Mesothelial cell of epicardium (in vitro differentiated cells): ENCODE data around the gene TYRP1. TPM values are rescaled to one million over a fixed set of nuclear protein-coding genes. Genes with fewer than 3 reads are reported as not detected.
A peak's percentile ranks its signal among the peaks of the same experiment; 100 is the strongest.

Experiments used
- DNase-seq, 2 experiments: peaks; one replicate each; pipeline ENCODE4 v3.0.0; 2021; ENCODE audit warnings: low spot score in 2 of 2; ENCODE audit not compliant: unreplicated experiment in 2 of 2
- H3K27ac Mint-ChIP-seq: 2 replicates; pipeline ENCODE4 v1.8.0; 2021; ENCODE audit warnings: mixed read lengths
- H3K27me3 Mint-ChIP-seq: 2 replicates; pipeline ENCODE4 v1.8.0; 2021; ENCODE audit warnings: low read depth, mixed read lengths
- H3K36me3 Mint-ChIP-seq: 2 replicates; pipeline ENCODE4 v1.8.0; 2021; ENCODE audit warnings: mixed read lengths
- H3K4me1 Mint-ChIP-seq: 2 replicates; pipeline ENCODE4 v1.8.0; 2021; ENCODE audit warnings: mixed read lengths
- H3K4me3 Mint-ChIP-seq: 2 replicates; pipeline ENCODE4 v1.8.0; 2021; ENCODE audit warnings: mild to moderate bottlenecking, moderate library complexity, mixed read lengths
- H3K9me3 Mint-ChIP-seq: 2 replicates; pipeline ENCODE4 v1.8.0; 2021; ENCODE audit warnings: mixed read lengths
- CTCF ChIP-seq: fragments of 200-600 bp; sonication (generic); IDR thresholded peaks from one replicate; pipeline ENCODE4 v1.5.0; 2021; ENCODE audit warnings: antibody characterized with exemption; ENCODE audit not compliant: unreplicated experiment
- total RNA-seq: library from RNA; stranded (reverse); gene quantifications from 3 replicates; pipeline ENCODE4 v1.2.1, GENCODE V29; 2021

The TYRP1 gene
- total RNA-seq, 1 donor from 2014 or later = 0.42 TPM

- no peak overlapping the region for H3K27ac Mint-ChIP-seq
- H3K36me3 Mint-ChIP-seq = no peaks in the 10 kb centered on the region
- DNase-seq = no peak
- peaks cover 3% of the 10 kb centered on the region for H3K9me3 Mint-ChIP-seq
- no peaks in the 10 kb centered on the region for H3K27me3 Mint-ChIP-seq
- H3K4me1 Mint-ChIP-seq = peaks cover 44% of the 10 kb centered on the region
- no peak for TF ChIP-seq CTCF
- H3K4me3 Mint-ChIP-seq = no peak overlapping the region
These were observed 23.8 kb downstream of the TYRP1 start for GRCh38 chr9:12716823-12717600.

DNA sequence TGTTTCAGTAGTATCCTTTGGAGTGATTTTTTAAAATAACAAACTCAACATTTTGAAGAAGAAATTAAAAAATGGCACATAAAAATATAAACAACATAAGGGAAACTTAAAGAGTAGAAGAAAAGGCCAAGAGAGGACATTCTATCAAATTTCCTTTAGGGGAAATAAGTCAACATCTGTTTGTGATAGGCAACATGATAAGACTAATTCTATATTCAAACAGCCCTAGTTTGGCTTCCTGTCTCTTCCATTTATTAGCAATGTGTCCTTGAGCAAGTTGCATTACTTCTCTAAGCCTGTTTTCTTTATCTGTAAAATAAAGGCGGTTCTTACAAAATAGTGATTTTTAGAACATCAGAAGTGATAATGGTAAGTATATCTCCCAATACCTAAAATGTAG, 24.7 kb downstream of the TYRP1 start:
- DNase-seq = no peak
- no peaks in the 10 kb centered on the region for H3K27me3 Mint-ChIP-seq
- H3K4me1 Mint-ChIP-seq = peaks cover 51% of the 10 kb centered on the region
- no peak for TF ChIP-seq CTCF
- H3K9me3 Mint-ChIP-seq = no peaks in the 10 kb centered on the region
- peak overlapping the region; percentile 48 for H3K27ac Mint-ChIP-seq
- no peak overlapping the region for H3K4me3 Mint-ChIP-seq
- no peaks in the 10 kb centered on the region for H3K36me3 Mint-ChIP-seq

- no peak overlapping the region for H3K4me3 Mint-ChIP-seq
These were observed 25.4 kb downstream of the TYRP1 start for GRCh38 chr9:12718482-12719026.

DNA sequence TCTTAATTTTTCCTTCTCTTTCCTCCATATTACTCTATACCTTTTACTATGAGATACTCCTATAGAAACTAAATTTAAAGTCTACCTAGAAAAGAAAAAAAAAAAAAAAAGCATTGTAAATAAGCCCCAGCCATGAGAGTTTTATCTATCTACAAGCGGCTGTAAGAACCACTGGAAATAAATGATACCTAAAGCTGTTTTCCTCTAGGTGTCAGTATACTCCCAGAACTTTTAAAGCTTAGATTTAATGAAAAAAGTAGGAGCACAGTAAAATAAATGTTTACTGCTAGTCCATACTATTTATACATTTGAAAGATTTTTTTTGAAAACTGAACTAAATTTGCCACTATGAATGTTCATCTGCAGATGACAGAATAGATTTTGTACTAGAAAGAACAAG, 26.2 kb downstream of the TYRP1 start:
- no peaks in the 10 kb centered on the region for H3K27me3 Mint-ChIP-seq
- no peaks in the 10 kb centered on the region for H3K9me3 Mint-ChIP-seq
- H3K36me3 Mint-ChIP-seq = no peaks in the 10 kb centered on the region
- peak overlapping the region; percentile 47 for H3K27ac Mint-ChIP-seq
- DNase-seq = no peak
- H3K4me1 Mint-ChIP-seq = peaks cover 62% of the 10 kb centered on the region
- no peak overlapping the region for H3K4me3 Mint-ChIP-seq
- TF ChIP-seq CTCF = peak; percentile 49

More at GRCh38 chr9:12718482-12719026, 25.4 kb downstream of the TYRP1 start:
- Mint-ChIP-seq H3K27ac (peak overlapping the region; percentile 60), H3K9me3 (no peaks in the 10 kb centered on the region), H3K4me1 (peaks cover 57% of the 10 kb centered on the region), H3K36me3 (no peaks in the 10 kb centered on the region), H3K27me3 (no peaks in the 10 kb centered on the region)
- peak in 1 of 2 experiments; percentile 40 for DNase-seq
- TF ChIP-seq CTCF = no peak

- H3K36me3 Mint-ChIP-seq = no peaks in the 10 kb centered on the region
- no peak overlapping the region for H3K4me3 Mint-ChIP-seq
- H3K27ac Mint-ChIP-seq = peak overlapping the region; percentile 40
- TF ChIP-seq CTCF = no peak
- no peaks in the 10 kb centered on the region for H3K9me3 Mint-ChIP-seq
- H3K27me3 Mint-ChIP-seq = no peaks in the 10 kb centered on the region
- peaks cover 63% of the 10 kb centered on the region for H3K4me1 Mint-ChIP-seq
- DNase-seq = no peak
These were observed 27.4 kb downstream of the TYRP1 start for GRCh38 chr9:12720551-12720950.
